ENCODE results near the gene SF3B2. TPM values are rescaled to one million over a fixed set of nuclear protein-coding genes. Genes with fewer than 3 reads are reported as not detected.

SF3B2 gene
- total RNA-seq, 1 experiment from 2014 or later = 358 TPM

GRCh38 chr11:66045177-66045639 lies 7.0 kb upstream of the SF3B2 start:
- DNase-seq (ENCODE audit: low spot score) = peak; percentile 92
- intact Hi-C loops (cut with micrococcal nuclease; ENCODE audit: unreplicated experiment) = no loop called here
- TF ChIP-seq EZH2 (IDR thresholded peaks at IDR 0.05; ENCODE audit: borderline replicate concordance, low read depth, low read length, poor library complexity, severe bottlenecking) (no peak), CTCF (conservative IDR thresholded peaks at IDR 0.05; ENCODE audit: low read depth, low read length) (peak; percentile 100)
- H3K4me1 ChIP-seq (ENCODE audit: insufficient read depth, low read length, poor library complexity, severe bottlenecking) = peaks cover 6% of the 10 kb centered on the region
- H3K4me3 ChIP-seq (ENCODE audit: low read depth, low read length, poor library complexity, severe bottlenecking) = no peak overlapping the region
- no peaks in the 10 kb centered on the region for H3K36me3 ChIP-seq (ENCODE audit: insufficient read depth, low read length, poor library complexity, severe bottlenecking)
- ChIA-PET CTCF (interaction anchor here (0.5 to 1.8 kb wide), 10 partner anchors 9 to 118 kb away, joined by 3 to 12 read pairs (median 6); partner anchors contain the start of gene BANF1), POLR2A (ENCODE audit: low non-redundant PET) (no interaction called here)
- H3K27me3 ChIP-seq (replicated peaks; ENCODE audit: insufficient read depth, low read depth, low read length, poor library complexity) = no peaks in the 10 kb centered on the region
- H3K27ac ChIP-seq (ENCODE audit: low read depth, low read length, poor library complexity, severe bottlenecking) = no peak overlapping the region
- H3K9me3 ChIP-seq (ENCODE audit: low read depth, low read length, poor library complexity, severe bottlenecking) = no peaks in the 10 kb centered on the region
- no TSS peak for BruUV-seq (replicated peaks)

DNA sequence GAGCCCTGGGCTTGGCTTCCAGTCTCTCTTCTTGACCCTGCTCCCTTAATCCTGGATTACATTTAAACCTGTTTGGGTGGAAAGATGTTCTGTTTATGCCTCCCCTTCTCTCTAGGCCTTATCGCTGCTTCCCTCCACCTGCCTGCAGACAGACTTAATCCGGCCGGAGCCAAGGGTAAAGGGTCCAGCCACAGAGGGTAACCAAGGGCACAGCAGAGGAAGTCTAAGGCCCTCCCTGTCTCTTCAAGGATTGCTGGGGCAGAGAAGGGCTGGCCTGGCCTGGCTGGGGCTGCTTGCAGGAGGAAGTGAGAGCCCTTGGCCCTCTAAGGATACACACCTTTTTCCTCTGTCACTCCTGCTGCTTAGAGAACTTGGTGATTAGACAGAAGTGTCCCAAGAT lies 5.3 kb upstream of the SF3B2 start:
- ChIA-PET CTCF (no interaction called here), POLR2A (ENCODE audit: low non-redundant PET) (no interaction called here)
- Histone ChIP-seq H3K36me3 (ENCODE audit: insufficient read depth, low read length, poor library complexity, severe bottlenecking) (no peaks in the 10 kb centered on the region), H3K4me1 (ENCODE audit: insufficient read depth, low read length, poor library complexity, severe bottlenecking) (peaks cover 14% of the 10 kb centered on the region), H3K4me3 (ENCODE audit: low read depth, low read length, poor library complexity, severe bottlenecking) (no peak overlapping the region), H3K9me3 (ENCODE audit: low read depth, low read length, poor library complexity, severe bottlenecking) (no peaks in the 10 kb centered on the region), H3K27ac (ENCODE audit: low read depth, low read length, poor library complexity, severe bottlenecking) (no peak overlapping the region), H3K27me3 (replicated peaks; ENCODE audit: insufficient read depth, low read depth, low read length, poor library complexity) (no peaks in the 10 kb centered on the region)
- BruUV-seq (replicated peaks) = no TSS peak
- TF ChIP-seq CTCF (conservative IDR thresholded peaks at IDR 0.05; ENCODE audit: low read depth, low read length) = no peak
- no peak for TF ChIP-seq EZH2 (IDR thresholded peaks at IDR 0.05; ENCODE audit: borderline replicate concordance, low read depth, low read length, poor library complexity, severe bottlenecking)
- no peak for DNase-seq (ENCODE audit: low spot score)
- intact Hi-C loops (cut with micrococcal nuclease; ENCODE audit: unreplicated experiment) = no loop called here

DNA sequence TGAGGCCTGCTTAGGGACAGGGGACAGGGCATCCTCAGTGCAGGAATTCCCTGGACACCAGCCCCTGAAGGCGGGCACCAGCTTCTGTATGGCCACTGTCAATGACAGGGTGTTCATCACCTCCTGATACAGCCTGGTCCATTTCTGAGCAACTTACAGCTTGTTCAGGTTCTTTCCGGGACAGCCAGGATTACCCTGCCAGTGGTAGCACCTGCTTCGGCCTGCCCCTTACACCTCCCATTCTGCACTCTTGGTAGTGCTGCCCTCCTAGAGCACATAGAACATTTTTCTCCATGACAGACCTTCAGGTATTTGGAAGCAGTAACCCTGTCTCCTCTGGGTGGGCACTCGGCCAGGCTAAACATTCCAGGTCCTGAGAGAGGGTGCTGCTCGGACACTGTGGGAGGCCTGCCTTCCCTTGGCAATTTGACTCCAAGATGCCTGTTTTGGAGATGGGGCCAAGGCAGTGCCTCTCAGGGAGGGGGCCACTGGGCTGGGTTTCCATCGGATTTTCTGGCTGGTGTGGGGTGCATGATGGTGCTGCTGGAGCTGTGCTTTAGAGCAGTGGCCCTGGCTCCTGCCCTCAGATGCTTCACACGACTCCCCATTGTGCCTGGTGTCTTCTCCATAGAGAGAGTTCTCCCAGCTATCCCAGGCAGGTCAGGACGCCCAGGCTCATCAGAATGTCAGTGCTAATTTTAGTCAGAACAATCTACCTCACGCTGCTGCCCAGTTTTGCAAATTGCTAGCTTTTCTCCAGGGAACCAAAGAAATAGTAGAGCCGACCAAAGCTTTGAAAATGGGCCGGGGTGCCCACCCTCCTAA lies 4.4 kb upstream of the SF3B2 start:
- Histone ChIP-seq H3K36me3 (ENCODE audit: insufficient read depth, low read length, poor library complexity, severe bottlenecking) (no peaks in the 10 kb centered on the region), H3K4me3 (ENCODE audit: low read depth, low read length, poor library complexity, severe bottlenecking) (no peak overlapping the region), H3K27ac (ENCODE audit: low read depth, low read length, poor library complexity, severe bottlenecking) (no peak overlapping the region), H3K9me3 (ENCODE audit: low read depth, low read length, poor library complexity, severe bottlenecking) (no peaks in the 10 kb centered on the region), H3K4me1 (ENCODE audit: insufficient read depth, low read length, poor library complexity, severe bottlenecking) (peaks cover 14% of the 10 kb centered on the region), H3K27me3 (replicated peaks; ENCODE audit: insufficient read depth, low read depth, low read length, poor library complexity) (no peaks in the 10 kb centered on the region)
- ChIA-PET CTCF (interaction anchor here (0.6 kb wide), 1 partner anchor 704 kb away, joined by 4 read pairs; no protein-coding TSS in a partner anchor), POLR2A (ENCODE audit: low non-redundant PET) (interaction anchor here (0.7 kb wide), 1 partner anchor 129 kb away, joined by 3 read pairs; no protein-coding TSS in a partner anchor)
- no TSS peak for BruUV-seq (replicated peaks)
- TF ChIP-seq CTCF (conservative IDR thresholded peaks at IDR 0.05; ENCODE audit: low read depth, low read length) = no peak
- no peak for TF ChIP-seq EZH2 (IDR thresholded peaks at IDR 0.05; ENCODE audit: borderline replicate concordance, low read depth, low read length, poor library complexity, severe bottlenecking)
- no peak for DNase-seq (ENCODE audit: low spot score)
- intact Hi-C loops (cut with micrococcal nuclease; ENCODE audit: unreplicated experiment) = no loop called here
